PC-3 (cell line): Measurements from ENCODE around the gene INCA1. TPM values are rescaled to one million over a fixed set of nuclear protein-coding genes. Genes with fewer than 3 reads are reported as not detected.

Experiments used
- ATAC-seq: fragments of 200-7000 bp; cut with Tn5 transposase; 2 replicates; pipeline ENCODE4 v1.9.1; 2020; ENCODE audit warnings: mild to moderate bottlenecking, moderate library complexity
- BruUV-seq: library from RNA; stranded (reverse); fragments of 400-500 nt; replicated peaks from 2 replicates; lab custom pipeline; 2021; lab: Mats Ljungman, UMichigan
- CTCF ChIA-PET: fragments of 300-600 bp; sonication (Branson Sonifier 250); formaldehyde crosslinking; loops from one replicate; lab custom pipeline; 2022; ENCODE audit warnings: antibody characterized with exemption; lab: Charles Lee
- POLR2A ChIA-PET: fragments of 300-600 bp; sonication (Branson Sonifier 250); formaldehyde crosslinking; loops from one replicate; lab custom pipeline; 2022; ENCODE audit warnings: antibody characterized with exemption; ENCODE audit not compliant: unreplicated experiment; lab: Charles Lee
- DNase-seq: peaks from one replicate; pipeline ENCODE4 v3.0.0-alpha.2; 2015
- H2AFZ ChIP-seq: fragments of 300-600 bp; sonication (generic); 2 replicates; pipeline ENCODE4 v1.6.0; 2016; ENCODE audit warnings: antibody characterized with exemption, low read length
- H3F3A ChIP-seq: fragments of 300-600 bp; sonication (generic); one replicate; pipeline ENCODE4 v1.6.0; 2017; ENCODE audit warnings: antibody characterized with exemption, low read length, control low read depth, mild to moderate bottlenecking; ENCODE audit not compliant: unreplicated experiment
- H3K27ac ChIP-seq: fragments of 300-600 bp; sonication (generic); 2 replicates; pipeline ENCODE4 v1.5.1; 2016; ENCODE audit warnings: mild to moderate bottlenecking, low read length
- H3K27me3 ChIP-seq: fragments of 300-600 bp; sonication (generic); 2 replicates; pipeline ENCODE4 v1.6.1; 2016; ENCODE audit warnings: low read length, mixed read lengths
- H3K36me3 ChIP-seq: fragments of 300-600 bp; sonication (generic); 2 replicates; pipeline ENCODE4 v1.6.1; 2016; ENCODE audit warnings: low read depth, mixed run types, low read length, mixed read lengths
- H3K4me1 ChIP-seq: fragments of 300-600 bp; sonication (generic); 2 replicates; pipeline ENCODE4 v1.5.1; 2016; ENCODE audit warnings: low read length; ENCODE audit not compliant: insufficient read depth
- H3K4me2 ChIP-seq: fragments of 300-600 bp; sonication (generic); 2 replicates; pipeline ENCODE4 v1.6.0; 2016; ENCODE audit warnings: low read length
- H3K4me3 ChIP-seq: fragments of 300-600 bp; sonication (generic); 2 replicates; pipeline ENCODE4 v1.5.1; 2016; ENCODE audit warnings: mild to moderate bottlenecking, low read length, mixed read lengths
- H3K79me2 ChIP-seq: fragments of 300-600 bp; sonication (generic); 2 replicates; pipeline ENCODE4 v1.6.1; 2017; ENCODE audit warnings: low read length, mixed read lengths
- H3K9ac ChIP-seq: fragments of 300-600 bp; sonication (generic); 2 replicates; pipeline ENCODE4 v1.6.0; 2016; ENCODE audit warnings: mild to moderate bottlenecking, low read length
- H3K9me2 ChIP-seq: fragments of 300-600 bp; sonication (generic); replicated peaks from 2 replicates; pipeline ENCODE4 v1.6.1; 2016; ENCODE audit warnings: mixed run types, low read length, mixed read lengths
- H3K9me3 ChIP-seq: fragments of 300-600 bp; sonication (generic); 2 replicates; pipeline ENCODE4 v1.6.1; 2016; ENCODE audit warnings: low read length, mixed read lengths
- H4K20me1 ChIP-seq: fragments of 300-600 bp; sonication (generic); 2 replicates; pipeline ENCODE4 v1.6.1; 2016; ENCODE audit warnings: low read length, mixed read lengths
- EZH2 ChIP-seq: fragments of 300-600 bp; sonication (generic); IDR thresholded peaks from one replicate; pipeline ENCODE4 v1.6.1; 2017; ENCODE audit warnings: antibody characterized with exemption, mild to moderate bottlenecking, low read length; ENCODE audit not compliant: unreplicated experiment
- EZH2phosphoT487 ChIP-seq: fragments of 300-600 bp; sonication (generic); IDR thresholded peaks from 2 replicates; pipeline ENCODE4 v1.6.1; 2018; ENCODE audit warnings: mild to moderate bottlenecking, antibody characterized with exemption, low read length, borderline replicate concordance
- intact Hi-C: fragments of 100-400 bp; cut with micrococcal nuclease; formaldehyde crosslinking; loops from 2 replicates; pipeline ENCODE4 v1.9.0; 2023
- total RNA-seq: library from RNA; depleted of rRNA; stranded (reverse); fragments of >200 nt; gene quantifications from 2 replicates; pipeline ENCODE4 v1.2.3, GENCODE V29; 2014
- TF ChIP-seq, protein P1 (sequence below): fragments of 300-600 bp; sonication (generic); conservative IDR thresholded peaks from 2 replicates; pipeline ENCODE4 v1.5.1; 2017; ENCODE audit warnings: antibody characterized with exemption, low read depth, mild to moderate bottlenecking, low read length

Gene INCA1
- total RNA-seq, 1 experiment from 2014 or later, result not detected

DNA sequence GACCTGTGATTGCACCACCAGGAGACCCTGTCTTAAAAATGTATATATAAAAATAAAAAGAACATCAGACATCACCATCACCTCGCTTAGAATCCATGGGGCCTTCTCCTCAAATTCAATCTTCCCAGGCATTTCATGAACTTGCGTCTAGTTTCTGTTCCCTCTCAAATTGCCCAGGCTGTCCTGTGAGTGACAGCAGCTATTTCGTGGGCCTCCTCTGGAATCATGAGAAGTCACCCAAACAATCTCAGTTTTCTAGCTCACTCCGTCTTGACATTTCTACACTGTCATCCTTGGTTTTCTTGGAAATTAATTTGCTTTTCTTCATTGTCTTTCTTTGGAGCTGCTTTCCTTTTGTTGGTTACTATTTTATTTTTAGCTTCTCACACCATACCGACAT is 30.6 kb upstream of the INCA1 start:
- 0 out of 2 replicates have a peak, but pooled peaks cover 3% of the 10 kb centered on the region for H3K4me1 ChIP-seq
- no peak overlapping the region for H2AFZ ChIP-seq
- H3K4me2 ChIP-seq, result no peak overlapping the region
- no peak overlapping the region for H3K4me3 ChIP-seq
- H3K27me3 ChIP-seq, result no peaks in the 10 kb centered on the region
- no peaks in the 10 kb centered on the region for H3K36me3 ChIP-seq
- DNase-seq (no peak), ATAC-seq (no peak)
- no peaks in the 10 kb centered on the region for H3K79me2 ChIP-seq
- TF ChIP-seq EZH2phosphoT487 (no peak), EZH2 (no peak)
- TF ChIP-seq, protein P1, sequence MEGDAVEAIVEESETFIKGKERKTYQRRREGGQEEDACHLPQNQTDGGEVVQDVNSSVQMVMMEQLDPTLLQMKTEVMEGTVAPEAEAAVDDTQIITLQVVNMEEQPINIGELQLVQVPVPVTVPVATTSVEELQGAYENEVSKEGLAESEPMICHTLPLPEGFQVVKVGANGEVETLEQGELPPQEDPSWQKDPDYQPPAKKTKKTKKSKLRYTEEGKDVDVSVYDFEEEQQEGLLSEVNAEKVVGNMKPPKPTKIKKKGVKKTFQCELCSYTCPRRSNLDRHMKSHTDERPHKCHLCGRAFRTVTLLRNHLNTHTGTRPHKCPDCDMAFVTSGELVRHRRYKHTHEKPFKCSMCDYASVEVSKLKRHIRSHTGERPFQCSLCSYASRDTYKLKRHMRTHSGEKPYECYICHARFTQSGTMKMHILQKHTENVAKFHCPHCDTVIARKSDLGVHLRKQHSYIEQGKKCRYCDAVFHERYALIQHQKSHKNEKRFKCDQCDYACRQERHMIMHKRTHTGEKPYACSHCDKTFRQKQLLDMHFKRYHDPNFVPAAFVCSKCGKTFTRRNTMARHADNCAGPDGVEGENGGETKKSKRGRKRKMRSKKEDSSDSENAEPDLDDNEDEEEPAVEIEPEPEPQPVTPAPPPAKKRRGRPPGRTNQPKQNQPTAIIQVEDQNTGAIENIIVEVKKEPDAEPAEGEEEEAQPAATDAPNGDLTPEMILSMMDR, result no peak
- ChIA-PET CTCF (interaction anchor here (0.6 kb wide), 1 partner anchor 531 kb away, joined by 3 read pairs; no protein-coding TSS in a partner anchor), POLR2A (interaction anchor here (0.6 kb wide), 1 partner anchor 17 kb away, joined by 22 read pairs; no protein-coding TSS in a partner anchor)
- no peaks in the 10 kb centered on the region for H4K20me1 ChIP-seq
- no peak overlapping the region for H3K9ac ChIP-seq
- intact Hi-C loops, result no loop called here
- H3K9me3 ChIP-seq, result no peaks in the 10 kb centered on the region
- BruUV-seq, result no TSS peak
- H3K9me2 ChIP-seq, result no peaks in the 10 kb centered on the region
- no peaks in the 10 kb centered on the region for H3F3A ChIP-seq
- H3K27ac ChIP-seq, result no peak overlapping the region

DNA sequence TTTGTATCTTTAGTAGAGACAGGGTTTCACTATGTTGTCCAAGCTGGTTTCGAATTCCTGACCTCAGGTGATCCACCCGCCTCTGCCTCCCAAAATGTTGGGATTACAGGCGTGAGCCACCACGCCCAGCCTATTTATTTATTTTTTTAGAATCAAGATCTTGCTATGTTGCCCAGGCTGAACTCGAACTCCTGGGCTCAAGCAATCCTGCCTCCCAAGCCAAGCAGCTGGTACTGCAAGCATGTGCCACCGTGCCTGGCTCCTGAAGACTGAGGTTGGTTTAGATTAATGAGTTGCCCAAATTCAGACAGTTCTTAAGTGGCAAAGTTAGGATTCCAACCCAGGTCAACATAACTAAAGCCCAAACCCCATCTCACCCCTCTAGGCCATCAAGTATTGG is 30.0 kb upstream of the INCA1 start:
- DNase-seq, result no peak
- no peaks in the 10 kb centered on the region for H4K20me1 ChIP-seq
- H3K79me2 ChIP-seq, result no peaks in the 10 kb centered on the region
- H3K9me3 ChIP-seq, result no peaks in the 10 kb centered on the region
- TF ChIP-seq EZH2phosphoT487 (no peak), EZH2 (no peak)
- TF ChIP-seq, protein P1, result no peak
- intact Hi-C loops, result no loop called here
- H3K27ac ChIP-seq, result no peak overlapping the region
- no peaks in the 10 kb centered on the region for H3F3A ChIP-seq
- ChIA-PET CTCF (no interaction called here), POLR2A (no interaction called here)
- no peak overlapping the region for H3K4me3 ChIP-seq
- no peak overlapping the region for H3K9ac ChIP-seq
- H3K4me1 ChIP-seq, result 0 out of 2 replicates have a peak, but pooled peaks cover 3% of the 10 kb centered on the region
- no TSS peak for BruUV-seq
- no peak for ATAC-seq
- no peak overlapping the region for H3K4me2 ChIP-seq
- H3K36me3 ChIP-seq, result 0 out of 2 replicates have a peak, but pooled peaks cover 3% of the 10 kb centered on the region
- no peaks in the 10 kb centered on the region for H3K9me2 ChIP-seq
- no peak overlapping the region for H2AFZ ChIP-seq
- no peaks in the 10 kb centered on the region for H3K27me3 ChIP-seq

DNA sequence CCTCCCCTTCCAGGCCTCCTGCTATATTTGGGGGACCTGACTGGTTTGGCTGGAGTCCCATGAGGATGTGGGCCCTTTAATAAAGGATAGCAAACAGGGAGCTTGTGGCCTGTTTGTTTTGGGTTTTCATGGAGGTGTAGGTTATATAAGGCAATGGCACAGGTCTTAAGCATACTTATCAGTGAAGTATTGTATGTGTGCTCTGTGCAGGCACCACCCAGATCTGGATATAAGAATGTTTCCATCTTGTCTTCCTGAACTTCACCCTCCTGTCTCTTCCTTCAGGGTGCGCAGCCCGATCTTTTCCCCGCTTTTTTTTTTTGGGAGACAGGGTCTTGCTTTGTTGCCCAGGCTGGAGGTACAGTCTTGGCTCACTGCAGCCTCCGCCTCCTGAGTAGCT is 27.3 kb upstream of the INCA1 start:
- no peak overlapping the region for H2AFZ ChIP-seq

More for the DNA sequence above, 27.3 kb upstream of the INCA1 start:
- DNase-seq, result no peak
- no TSS peak for BruUV-seq
- Histone ChIP-seq H3K9ac (no peak overlapping the region), H3K27me3 (no peaks in the 10 kb centered on the region), H3K36me3 (0 out of 2 replicates have a peak, but pooled peaks cover 6% of the 10 kb centered on the region), H3K4me1 (no peaks in the 10 kb centered on the region), H3K4me3 (no peak overlapping the region), H3K4me2 (no peak overlapping the region), H3K9me2 (no peaks in the 10 kb centered on the region), H4K20me1 (no peaks in the 10 kb centered on the region), H3F3A (no peaks in the 10 kb centered on the region), H3K79me2 (no peaks in the 10 kb centered on the region), H3K27ac (no peak overlapping the region), H3K9me3 (no peaks in the 10 kb centered on the region)
- CTCF ChIA-PET, result no interaction called here
- TF ChIP-seq EZH2 (no peak), EZH2phosphoT487 (no peak)
- TF ChIP-seq, protein P1, result no peak
- POLR2A ChIA-PET, result no interaction called here
- intact Hi-C loops, result no loop called here
- ATAC-seq, result no peak
